ENCODE results near the gene GLIS1. TPM values are rescaled to one million over a fixed set of nuclear protein-coding genes. Genes with fewer than 3 reads are reported as not detected.

The GLIS1 gene
- total RNA-seq, 1 experiment from 2014 or later = 0.42 TPM

GRCh38 chr1:53549781-53550180, 189.2 kb downstream of the GLIS1 start:
- Histone ChIP-seq H3K4me3 (ENCODE audit: insufficient read depth, low read depth, low read length) (no peak overlapping the region), H3K36me3 (replicated peaks; ENCODE audit: control insufficient read depth, insufficient read depth, low read length) (no peaks in the 10 kb centered on the region), H3K27me3 (ENCODE audit: control insufficient read depth, insufficient read depth, low read length) (no peaks in the 10 kb centered on the region; the same call in 1 of the 2 replicates)
- DNase-seq = no peak

- no peak overlapping the region for H3K4me3 ChIP-seq (ENCODE audit: insufficient read depth, low read depth, low read length)
- no peak for DNase-seq
- no peaks in the 10 kb centered on the region; the same call in 1 of the 2 replicates for H3K27me3 ChIP-seq (ENCODE audit: control insufficient read depth, insufficient read depth, low read length)
- no peaks in the 10 kb centered on the region for H3K36me3 ChIP-seq (replicated peaks; ENCODE audit: control insufficient read depth, insufficient read depth, low read length)
Observed at GRCh38 chr1:53549287-53549686, 189.7 kb downstream of the GLIS1 start.

- Histone ChIP-seq H3K27me3 (ENCODE audit: control insufficient read depth, insufficient read depth, low read length) (no peaks in the 10 kb centered on the region; the same call in 1 of the 2 replicates), H3K4me3 (ENCODE audit: insufficient read depth, low read depth, low read length) (no peak overlapping the region), H3K36me3 (replicated peaks; ENCODE audit: control insufficient read depth, insufficient read depth, low read length) (no peaks in the 10 kb centered on the region)
- DNase-seq = no peak
Observed at GRCh38 chr1:53548031-53548491, 190.9 kb downstream of the GLIS1 start.

GRCh38 chr1:53547231-53547790, 191.7 kb downstream of the GLIS1 start:
- Histone ChIP-seq H3K27me3 (ENCODE audit: control insufficient read depth, insufficient read depth, low read length) (no peaks in the 10 kb centered on the region; the same call in 1 of the 2 replicates), H3K36me3 (replicated peaks; ENCODE audit: control insufficient read depth, insufficient read depth, low read length) (no peaks in the 10 kb centered on the region), H3K4me3 (ENCODE audit: insufficient read depth, low read depth, low read length) (no peak overlapping the region)
- DNase-seq = no peak

DNA sequence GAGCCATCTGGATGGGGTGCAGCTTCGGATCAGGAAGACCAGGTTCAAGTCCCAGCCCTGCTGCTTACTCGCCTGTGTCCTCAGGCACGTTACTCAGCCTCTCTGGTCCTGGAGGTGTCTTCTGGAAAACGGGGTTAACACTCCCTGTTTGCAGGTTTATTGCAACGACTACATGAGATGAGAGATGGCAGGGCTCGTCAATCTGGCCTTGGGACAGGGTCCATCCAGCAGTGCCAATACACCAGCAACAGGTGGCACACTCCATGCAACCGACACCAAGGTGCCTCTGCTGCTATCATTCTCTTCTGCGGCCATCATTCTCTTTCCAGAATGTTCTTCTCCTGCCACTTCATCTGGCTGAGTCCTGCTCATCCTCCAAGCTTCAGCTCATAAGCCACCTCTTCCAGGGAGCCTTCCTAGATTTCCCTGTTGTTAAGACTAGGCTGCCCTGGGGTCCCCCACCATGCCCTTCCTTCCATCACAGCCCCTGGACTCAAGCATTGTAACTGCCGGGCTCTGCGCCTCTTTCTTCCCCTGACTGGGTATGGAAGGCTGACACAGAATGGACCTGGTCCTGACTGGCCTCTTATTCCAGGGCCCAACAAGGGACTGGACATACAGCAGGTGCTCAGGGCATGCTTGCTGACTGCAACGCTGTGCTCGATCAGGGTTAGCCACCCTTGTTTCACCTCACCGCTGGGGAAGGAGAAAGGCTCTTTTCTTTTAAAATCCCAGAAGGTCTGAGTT, 192.4 kb downstream of the GLIS1 start:
- H3K36me3 ChIP-seq (replicated peaks; ENCODE audit: control insufficient read depth, insufficient read depth, low read length) = no peaks in the 10 kb centered on the region
- no peaks in the 10 kb centered on the region; the same call in 1 of the 2 replicates for H3K27me3 ChIP-seq (ENCODE audit: control insufficient read depth, insufficient read depth, low read length)
- DNase-seq = no peak
- no peak overlapping the region for H3K4me3 ChIP-seq (ENCODE audit: insufficient read depth, low read depth, low read length)

DNA sequence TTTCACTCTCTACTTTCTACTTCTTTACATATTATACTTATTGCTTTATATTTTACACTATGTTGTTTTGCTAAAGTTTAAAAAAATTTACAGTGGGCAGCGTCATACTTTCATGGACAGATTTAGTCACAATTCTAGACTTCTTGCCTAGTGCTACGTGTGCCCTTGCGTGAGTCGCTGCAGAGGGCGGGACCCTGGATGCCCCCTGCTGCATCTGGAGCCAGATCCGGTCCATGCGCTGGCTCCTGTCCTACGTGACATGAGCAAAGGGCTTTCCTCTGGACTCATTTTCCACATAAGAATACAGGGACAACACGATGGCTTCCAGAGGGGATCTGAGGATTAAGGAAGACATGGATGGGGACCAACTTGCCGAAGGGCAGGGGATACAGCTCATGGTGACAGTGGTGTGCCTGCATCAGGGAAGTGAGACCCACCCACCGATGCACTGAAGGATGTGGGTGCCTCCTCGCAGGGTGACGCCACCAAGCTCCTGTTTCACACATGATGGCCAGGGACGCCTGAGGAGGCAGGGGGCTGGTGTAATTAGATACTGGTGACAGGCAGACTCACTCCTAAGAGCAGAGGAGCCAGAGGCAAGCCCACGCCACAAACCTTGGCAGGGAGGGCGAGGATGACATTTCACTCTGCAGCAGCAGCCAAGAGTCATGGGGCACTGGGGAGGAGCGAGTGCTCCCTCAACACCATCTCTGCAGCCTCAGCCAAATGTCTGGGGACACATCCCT, 193.1 kb downstream of the GLIS1 start:
- no peak overlapping the region for H3K4me3 ChIP-seq (ENCODE audit: insufficient read depth, low read depth, low read length)
- no peaks in the 10 kb centered on the region; the same call in 1 of the 2 replicates for H3K27me3 ChIP-seq (ENCODE audit: control insufficient read depth, insufficient read depth, low read length)
- no peaks in the 10 kb centered on the region for H3K36me3 ChIP-seq (replicated peaks; ENCODE audit: control insufficient read depth, insufficient read depth, low read length)
- DNase-seq = peak; percentile 41

GRCh38 chr1:53544728-53545515, 194.0 kb downstream of the GLIS1 start:
- no peaks in the 10 kb centered on the region for H3K36me3 ChIP-seq (replicated peaks; ENCODE audit: control insufficient read depth, insufficient read depth, low read length)
- H3K27me3 ChIP-seq (ENCODE audit: control insufficient read depth, insufficient read depth, low read length) = no peaks in the 10 kb centered on the region; the same call in 1 of the 2 replicates
- peak; percentile 20 for DNase-seq
- no peak overlapping the region for H3K4me3 ChIP-seq (ENCODE audit: insufficient read depth, low read depth, low read length)

- H3K27me3 ChIP-seq (ENCODE audit: control insufficient read depth, insufficient read depth, low read length) = no peaks in the 10 kb centered on the region; the same call in 1 of the 2 replicates
- H3K4me3 ChIP-seq (ENCODE audit: insufficient read depth, low read depth, low read length) = no peak overlapping the region
- peak; percentile 59 for DNase-seq
- H3K36me3 ChIP-seq (replicated peaks; ENCODE audit: control insufficient read depth, insufficient read depth, low read length) = no peaks in the 10 kb centered on the region
Observed at GRCh38 chr1:53543778-53544695, 194.9 kb downstream of the GLIS1 start.

DNA sequence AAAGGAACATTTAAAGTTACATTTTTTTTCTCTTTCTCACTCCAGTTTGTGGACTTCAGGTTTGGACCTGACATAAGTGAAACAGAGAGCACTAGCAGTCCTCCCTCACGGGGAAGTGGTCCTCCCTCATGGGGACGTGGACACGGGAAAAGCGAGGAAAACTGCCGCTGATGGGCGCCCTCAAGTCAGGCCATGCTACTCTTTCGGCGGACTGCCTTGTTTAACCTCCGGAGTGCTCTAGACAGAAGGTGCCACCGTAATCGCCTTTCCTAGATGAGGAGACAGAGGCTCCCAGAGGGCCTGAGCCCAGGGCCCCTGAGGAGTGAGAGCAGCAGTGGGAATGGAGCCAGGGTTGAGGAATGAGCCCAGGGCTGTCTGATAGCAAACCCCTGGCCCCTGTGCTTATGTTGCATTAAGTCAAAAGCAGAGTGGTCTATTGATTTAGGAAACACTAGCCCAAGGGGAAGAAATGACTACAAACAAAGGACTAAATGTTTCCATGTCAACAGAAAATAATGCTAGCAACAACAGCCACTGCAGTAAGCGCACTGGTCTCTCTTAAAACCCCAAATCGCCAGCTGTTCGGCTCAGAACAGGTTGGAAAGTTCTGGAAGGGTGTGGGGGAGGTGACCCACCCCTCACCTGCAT, 195.7 kb downstream of the GLIS1 start:
- Histone ChIP-seq H3K36me3 (replicated peaks; ENCODE audit: control insufficient read depth, insufficient read depth, low read length) (no peaks in the 10 kb centered on the region), H3K27me3 (ENCODE audit: control insufficient read depth, insufficient read depth, low read length) (no peaks in the 10 kb centered on the region), H3K4me3 (ENCODE audit: insufficient read depth, low read depth, low read length) (no peak overlapping the region)
- DNase-seq = no peak

- no peaks in the 10 kb centered on the region for H3K27me3 ChIP-seq (ENCODE audit: control insufficient read depth, insufficient read depth, low read length)
- H3K36me3 ChIP-seq (replicated peaks; ENCODE audit: control insufficient read depth, insufficient read depth, low read length) = no peaks in the 10 kb centered on the region
- DNase-seq = no peak
- no peak overlapping the region for H3K4me3 ChIP-seq (ENCODE audit: insufficient read depth, low read depth, low read length)
Observed at GRCh38 chr1:53542551-53542950, 196.4 kb downstream of the GLIS1 start.

GRCh38 chr1:53541761-53542550, 197.0 kb downstream of the GLIS1 start:
- H3K4me3 ChIP-seq (ENCODE audit: insufficient read depth, low read depth, low read length) = no peak overlapping the region

DNA sequence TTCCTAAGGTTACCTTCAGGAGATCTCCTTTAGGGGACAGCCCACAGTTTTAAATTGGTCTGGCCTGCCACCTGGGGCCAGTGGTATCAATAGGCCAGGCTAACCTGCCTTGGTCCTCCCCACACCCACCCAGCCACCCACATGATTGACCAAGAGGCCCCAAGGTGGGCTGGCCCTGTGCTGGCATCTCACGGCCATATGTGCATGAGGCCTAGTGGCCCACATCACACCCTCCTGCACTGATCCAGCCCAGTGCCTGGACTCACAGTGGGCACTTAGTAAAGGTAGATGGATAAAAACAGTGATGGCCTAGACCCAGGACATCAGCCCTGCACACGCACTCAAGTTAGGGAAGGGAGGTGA, 197.7 kb downstream of the GLIS1 start:
- DNase-seq = no peak
- H3K4me3 ChIP-seq (ENCODE audit: insufficient read depth, low read depth, low read length) = no peak overlapping the region
- no peaks in the 10 kb centered on the region for H3K27me3 ChIP-seq (ENCODE audit: control insufficient read depth, insufficient read depth, low read length)
- no peaks in the 10 kb centered on the region for H3K36me3 ChIP-seq (replicated peaks; ENCODE audit: control insufficient read depth, insufficient read depth, low read length)

More at GRCh38 chr1:53541761-53542550, 197.0 kb downstream of the GLIS1 start:
- peak; percentile 93 for DNase-seq
- Histone ChIP-seq H3K36me3 (replicated peaks; ENCODE audit: control insufficient read depth, insufficient read depth, low read length) (no peaks in the 10 kb centered on the region), H3K27me3 (ENCODE audit: control insufficient read depth, insufficient read depth, low read length) (no peaks in the 10 kb centered on the region)

Measured in H7 (cell line).